ENCODE results near the gene NCKAP5. TPM values are rescaled to one million over a fixed set of nuclear protein-coding genes. Genes with fewer than 3 reads are reported as not detected.

NCKAP5 gene
- total and polyA plus RNA-seq, 8 donors: 4.0 to 22.1 (median 14.4) TPM

GRCh38 chr2:132680544-132680943 is 887.7 kb downstream of the NCKAP5 start:
- no peak for TF ChIP-seq CTCF (IDR thresholded peaks at IDR 0.05)
- Histone ChIP-seq H3K9me3 (no peaks in the 10 kb centered on the region), H3K36me3 (no peaks in the 10 kb centered on the region), H3K27me3 (no peaks in the 10 kb centered on the region), H3K27ac (no peak overlapping the region), H3K4me1 (no peaks in the 10 kb centered on the region), H3K4me3 (no peak overlapping the region)
- DNase-seq (no peak), ATAC-seq (no peak)
- intact Hi-C loops (cut with DNase I): no loop called here

- H3K27ac ChIP-seq: no peak overlapping the region
- no peak for TF ChIP-seq CTCF (IDR thresholded peaks at IDR 0.05)
- H3K27me3 ChIP-seq: no peaks in the 10 kb centered on the region
- no peaks in the 10 kb centered on the region for H3K36me3 ChIP-seq
- no peak overlapping the region for H3K4me3 ChIP-seq
- no peaks in the 10 kb centered on the region for H3K9me3 ChIP-seq
- ATAC-seq (no peak), DNase-seq (no peak)
- H3K4me1 ChIP-seq: no peaks in the 10 kb centered on the region
- intact Hi-C loops (cut with DNase I): no loop called here
Measured at GRCh38 chr2:132678483-132678882, 889.8 kb downstream of the NCKAP5 start.

GRCh38 chr2:132677661-132678060 is 890.6 kb downstream of the NCKAP5 start:
- Histone ChIP-seq H3K4me3 (no peak overlapping the region), H3K36me3 (no peaks in the 10 kb centered on the region), H3K27me3 (peaks cover 0 to under 1% of the 10 kb centered on the region in 2 donors), H3K27ac (no peak overlapping the region), H3K9me3 (no peaks in the 10 kb centered on the region), H3K4me1 (no peaks in the 10 kb centered on the region)
- intact Hi-C loops (cut with DNase I): no loop called here
- ATAC-seq (no peak), DNase-seq (no peak)
- no peak for TF ChIP-seq CTCF (IDR thresholded peaks at IDR 0.05)

- Histone ChIP-seq H3K4me1 (no peaks in the 10 kb centered on the region), H3K4me3 (no peak overlapping the region), H3K27me3 (peaks cover 0 to 7% of the 10 kb centered on the region in 2 donors), H3K9me3 (no peaks in the 10 kb centered on the region), H3K27ac (no peak overlapping the region), H3K36me3 (no peaks in the 10 kb centered on the region)
- ATAC-seq: no peak
- intact Hi-C loops (cut with DNase I): no loop called here
- no peak for DNase-seq
- TF ChIP-seq CTCF (IDR thresholded peaks at IDR 0.05): no peak
Measured at GRCh38 chr2:132676999-132677398, 891.3 kb downstream of the NCKAP5 start.

- peaks cover 3 to 29% of the 10 kb centered on the region in 2 donors for H3K4me1 ChIP-seq
- peak; percentile 8 for ATAC-seq
- H3K4me3 ChIP-seq: peak overlapping the region in 1 of 2 donors; percentile 45
- peak in 1 of 4 donors; percentile 65 for DNase-seq
- H3K27ac ChIP-seq: no peak overlapping the region
- H3K9me3 ChIP-seq: no peaks in the 10 kb centered on the region
- intact Hi-C loops (cut with DNase I): no loop called here
- H3K36me3 ChIP-seq: no peaks in the 10 kb centered on the region
- peaks cover 21 to 55% of the 10 kb centered on the region in 2 donors for H3K27me3 ChIP-seq
- TF ChIP-seq CTCF (IDR thresholded peaks at IDR 0.05): no peak
Measured at GRCh38 chr2:132671151-132671835, 897.0 kb downstream of the NCKAP5 start.
